Measurements from ENCODE around the gene KCTD11.
"Not testable (repeated sequence)": the region's sequence is repeated elsewhere in the genome, so short reads cannot be mapped to it uniquely, and the experiment has no call there.

DNA sequence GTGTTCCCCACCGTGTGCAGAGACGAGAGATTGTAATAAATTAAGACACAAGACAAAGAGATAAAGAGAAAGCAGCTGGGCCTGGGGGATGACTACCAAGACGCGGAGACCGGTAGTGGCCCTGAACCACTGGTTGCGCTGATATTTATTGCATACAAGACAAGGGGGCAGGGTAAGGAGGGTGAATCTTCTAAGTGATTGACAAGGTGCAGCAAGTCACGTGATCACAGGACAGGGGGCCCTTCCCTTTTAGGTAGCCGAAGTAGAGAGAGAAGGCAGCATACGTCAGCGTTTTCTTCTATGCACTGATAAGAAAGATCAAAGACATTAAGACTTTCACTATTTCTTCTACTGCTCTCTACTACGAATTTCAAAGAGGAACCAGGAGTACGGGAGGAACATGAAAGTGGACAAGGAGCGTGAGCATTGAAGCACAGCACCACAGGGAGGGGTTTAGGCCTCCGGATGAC lies 19.3 kb upstream of the KCTD11 start:
- not testable (repeated sequence) for TF ChIP-seq EZH2 (IDR thresholded peaks at IDR 0.05; ENCODE audit: low read length); CTCF (optimal IDR thresholded peaks at IDR 0.05 in 1 of 3, IDR thresholded peaks at IDR 0.05 in 1 of 3, conservative IDR thresholded peaks at IDR 0.05 in 1 of 3; ENCODE audit: extremely low read depth in 1 of 3, insufficient read depth in 2 of 3, low read length in 3 of 3)

Measured in keratinocyte (primary cell).